Endothelial cell of umbilical vein (primary cell): ENCODE measurements around the gene PPA2. TPM values are rescaled to one million over a fixed set of nuclear protein-coding genes. Genes with fewer than 3 reads are reported as not detected.

Source experiments
- BruUV-seq: library from RNA; stranded (reverse); fragments of 400-500 nt; replicated peaks from 2 replicates; lab custom pipeline; 2021; lab: Mats Ljungman, UMichigan
- CTCF ChIA-PET: fragments of 300-600, 350-600 bp; sonication (Branson Sonifier 250); formaldehyde crosslinking; loops from one replicate; lab custom pipeline; 2021; ENCODE audit warnings: antibody characterized with exemption, inconsistent platforms; lab: Charles Lee
- POLR2A ChIA-PET: fragments of 300-600, 350-600 bp; sonication (Branson Sonifier 250); formaldehyde crosslinking; loops from one replicate; lab custom pipeline; 2021; ENCODE audit warnings: antibody characterized with exemption, inconsistent platforms; lab: Charles Lee
- DNase-seq: peaks from one replicate; pipeline ENCODE4 v3.0.0-alpha.2; 2011; ENCODE audit warnings: low read depth, low spot score
- FAIRE-seq: peaks from 2 replicates; lab custom pipeline; 2011; peaks lifted over from hg19 to GRCh38; lab: Jason Lieb, UNC
- H2AFZ ChIP-seq: 2 replicates; pipeline ENCODE4 v1.6.0; 2012; ENCODE audit warnings: low read depth, low read length, control low read depth, inconsistent platforms
- H3K27ac ChIP-seq: 2 replicates; pipeline ENCODE4 v1.5.1; 2011; ENCODE audit warnings: low read depth, mild to moderate bottlenecking, control low read depth, low read length, moderate library complexity; ENCODE audit not compliant: insufficient read depth
- H3K27me3 ChIP-seq, 2 experiments: 2 replicates each; pipeline versions ENCODE4 v1.6.0 to v1.6.1; 2011; ENCODE audit warnings: low read length in 2 of 2, mixed read lengths in 1 of 2; ENCODE audit not compliant: control insufficient read depth in 2 of 2, insufficient read depth in 2 of 2
- H3K36me3 ChIP-seq, 2 experiments: 2 replicates in 1 of 2; 3 replicates in 1 of 2; pipeline ENCODE4 v1.5.1; 2011; ENCODE audit warnings: low read length in 2 of 2, mild to moderate bottlenecking in 1 of 2, moderate library complexity in 1 of 2; ENCODE audit not compliant: control insufficient read depth in 2 of 2, insufficient read depth in 2 of 2; ENCODE audit errors: extremely low read depth in 1 of 2
- H3K4me1 ChIP-seq: 3 replicates; pipeline ENCODE4 v1.5.1; 2011; ENCODE audit warnings: mild to moderate bottlenecking, low read length; ENCODE audit not compliant: control insufficient read depth, insufficient read depth; ENCODE audit errors: extremely low read depth
- H3K4me2 ChIP-seq: 2 replicates; pipeline ENCODE4 v1.6.1; 2011; ENCODE audit warnings: low read length, control low read depth, mixed read lengths; ENCODE audit not compliant: insufficient read depth
- H3K4me3 ChIP-seq, 3 experiments: fragments of 200-600 bp in 1 of 3; sonication (generic), shearing (Covaris generic) in 1 of 3; replicated peaks in 1 of 3; 2 replicates each; pipeline ENCODE4 v1.5.1; 2011 to 2016; ENCODE audit warnings: control low read depth in 3 of 3, low read length in 3 of 3, mild to moderate bottlenecking in 2 of 3, inconsistent platforms in 1 of 3, low read depth in 1 of 3, moderate library complexity in 1 of 3; ENCODE audit not compliant: insufficient read depth in 1 of 3
- H3K79me2 ChIP-seq: 2 replicates; pipeline ENCODE4 v1.6.0; 2012; ENCODE audit warnings: low read length, inconsistent platforms; ENCODE audit not compliant: control insufficient read depth, insufficient read depth
- H3K9ac ChIP-seq: replicated peaks from 2 replicates; pipeline ENCODE3; 2011; ENCODE audit warnings: low read length, control low read depth; ENCODE audit not compliant: insufficient read depth; ENCODE audit errors: extremely low read depth
- H3K9me1 ChIP-seq: replicated peaks from 3 replicates; pipeline ENCODE4 v1.6.0; 2011; ENCODE audit warnings: mild to moderate bottlenecking, low read length; ENCODE audit not compliant: control insufficient read depth, insufficient read depth; ENCODE audit errors: extremely low read depth
- H3K9me3 ChIP-seq: replicated peaks from 2 replicates; pipeline ENCODE4 v1.5.1; 2012; ENCODE audit warnings: low read length, inconsistent platforms; ENCODE audit not compliant: control insufficient read depth, insufficient read depth
- H4K20me1 ChIP-seq: replicated peaks from 2 replicates; pipeline ENCODE3; 2011; ENCODE audit warnings: mild to moderate bottlenecking, low read length; ENCODE audit not compliant: control insufficient read depth, insufficient read depth; ENCODE audit errors: extremely low read depth
- CTCF ChIP-seq, 2 donors: IDR thresholded peaks; 1 replicate in 1 of 2; 2 replicates in 1 of 2; pipeline ENCODE4 v1.5.1; 2011; ENCODE audit warnings: low read length in 2 of 2, mild to moderate bottlenecking in 2 of 2, moderate library complexity in 2 of 2, control low read depth in 1 of 2, inconsistent platforms in 1 of 2, low read depth in 1 of 2; ENCODE audit not compliant: insufficient read depth in 1 of 2; ENCODE audit errors: extremely low read depth in 1 of 2
- EZH2 ChIP-seq: IDR thresholded peaks from 2 replicates; pipeline ENCODE4 v1.6.1; 2012; ENCODE audit warnings: borderline replicate concordance, low read depth, mild to moderate bottlenecking, moderate library complexity, low read length, inconsistent platforms; ENCODE audit not compliant: severe bottlenecking
- FOS ChIP-seq: IDR thresholded peaks from 2 replicates; pipeline ENCODE4 v1.6.1; 2011; ENCODE audit warnings: mild to moderate bottlenecking, low read length, moderate library complexity, borderline replicate concordance; ENCODE audit not compliant: insufficient read depth
- GATA2 ChIP-seq: IDR thresholded peaks from 2 replicates; pipeline ENCODE4 v1.7.0; 2011; ENCODE audit warnings: low read depth, mild to moderate bottlenecking, moderate library complexity, mixed read lengths, low read length; ENCODE audit not compliant: insufficient read length, insufficient read depth
- JUN ChIP-seq: IDR thresholded peaks from 2 replicates; pipeline ENCODE4 v1.6.1; 2011; ENCODE audit warnings: borderline replicate concordance, low read depth; ENCODE audit not compliant: insufficient read length, insufficient read depth
- MYC ChIP-seq: IDR thresholded peaks from one replicate; pipeline ENCODE4 v1.6.1; 2011; ENCODE audit warnings: mild to moderate bottlenecking, low read depth, low read length
- POLR2A ChIP-seq: IDR thresholded peaks from 2 replicates; pipeline ENCODE4 v1.6.1; 2012; ENCODE audit warnings: low read depth, mild to moderate bottlenecking, control low read depth, low read length
- POLR2AphosphoS5 ChIP-seq: IDR thresholded peaks from 2 replicates; pipeline ENCODE4 v1.6.1; 2012; ENCODE audit warnings: low read depth, mild to moderate bottlenecking, control low read depth, low read length, moderate library complexity; ENCODE audit not compliant: insufficient read depth
- dilution Hi-C: fragments of 300-500 bp; cut with MboI; formaldehyde crosslinking; loops from one replicate; pipeline ENCODE4 v1.15.0; 2019; ENCODE audit warnings: low sequenced_read_pairs; ENCODE audit not compliant: extremely low pct_ligation_motif_present
- intact Hi-C: fragments of 100-400 bp; cut with micrococcal nuclease; formaldehyde crosslinking; loops from one replicate; pipeline ENCODE4 v1.10.0; 2022
- polyA plus RNA-seq, 4 experiments: library from polyadenylated mRNA; depleted of rRNA in 3 of 4; stranded (reverse) in 3 of 4; unstranded in 1 of 4; fragments of >200 nt; gene quantifications; 2 replicates each; pipeline versions ENCODE4 v1.2.1 to v1.2.3, GENCODE V29; 2011 to 2012; ENCODE audit warnings: missing spikeins in 1 of 4
- total RNA-seq: library from RNA; stranded (reverse); gene quantifications from 2 replicates; pipeline ENCODE4 v1.2.3, GENCODE V29; 2021
- TF ChIP-seq, protein P1 (sequence below): IDR thresholded peaks from 2 replicates; pipeline ENCODE4 v1.6.1; 2011; ENCODE audit not compliant: insufficient read depth, insufficient read length

PPA2 gene
- total and polyA plus RNA-seq, 2 donors (not counting 3 experiments of a cell fraction or from before 2014, with no cell fraction given): 30.4 to 58.7 TPM

GRCh38 chr4:105455182-105455581 is 18.7 kb downstream of the PPA2 start:
- BruUV-seq: no TSS peak
- H3K9ac ChIP-seq: no peak overlapping the region
- POLR2A ChIA-PET: no interaction called here
- H3K36me3 ChIP-seq: no peaks in the 10 kb centered on the region
- H3K9me3 ChIP-seq: no peaks in the 10 kb centered on the region
- no peak overlapping the region for H3K27ac ChIP-seq
- no peaks in the 10 kb centered on the region for H3K9me1 ChIP-seq
- dilution Hi-C loops: no loop called here
- TF ChIP-seq MYC: no peak
- no peak for TF ChIP-seq POLR2AphosphoS5
- no peak for TF ChIP-seq POLR2A
- TF ChIP-seq GATA2: no peak
- no peak for TF ChIP-seq EZH2
- TF ChIP-seq JUN: no peak
- FAIRE-seq (no peak), DNase-seq (peak; percentile 33)
- CTCF ChIA-PET: interaction anchor here (1.7 kb wide), 1 partner anchor 19 kb away, joined by 4 read pairs; the partner anchor contains the start of gene PPA2
- peaks cover 2% of the 10 kb centered on the region for H4K20me1 ChIP-seq
- H3K79me2 ChIP-seq: no peaks in the 10 kb centered on the region
- no peak overlapping the region for H3K4me3 ChIP-seq
- H3K27me3 ChIP-seq: no peaks in the 10 kb centered on the region
- H3K4me1 ChIP-seq: no peaks in the 10 kb centered on the region
- no peak overlapping the region for H2AFZ ChIP-seq
- intact Hi-C loops: no loop called here
- H3K4me2 ChIP-seq: no peak overlapping the region

DNA sequence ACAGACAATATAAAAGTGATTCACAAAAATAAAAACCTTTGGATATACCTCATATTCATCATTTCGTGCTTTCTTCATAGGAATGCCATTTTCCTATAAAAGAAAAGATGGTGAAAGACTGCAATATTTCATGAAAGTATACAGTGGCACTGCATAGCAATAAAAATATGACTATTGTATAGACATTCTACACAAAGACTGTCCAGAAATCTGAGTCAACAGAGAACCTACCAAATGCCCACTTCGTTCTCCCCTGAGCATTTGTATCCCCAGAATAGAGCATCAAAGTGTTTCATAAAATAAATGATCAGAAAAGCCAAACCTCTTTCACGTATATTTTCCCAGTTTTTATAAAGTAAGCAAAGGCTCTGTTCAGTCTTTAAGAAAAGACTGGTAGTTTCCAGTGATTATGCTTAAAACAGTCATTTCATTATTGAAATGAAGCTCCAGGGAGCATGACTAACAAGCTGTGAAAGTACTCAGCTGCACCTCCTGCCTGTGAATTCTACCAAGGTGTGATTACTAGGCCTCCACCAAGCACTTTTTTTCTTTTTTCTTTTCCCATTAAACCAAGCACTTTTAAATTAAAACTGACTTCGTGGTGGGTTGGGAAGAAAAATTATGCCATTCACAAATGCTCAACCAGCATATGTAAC is 20.2 kb downstream of the PPA2 start:
- no peaks in the 10 kb centered on the region for H3K9me1 ChIP-seq
- ChIA-PET CTCF (no interaction called here), POLR2A (no interaction called here)
- dilution Hi-C loops: no loop called here
- BruUV-seq: no TSS peak
- no peaks in the 10 kb centered on the region for H3K27me3 ChIP-seq
- FAIRE-seq (no peak), DNase-seq (no peak)
- peaks cover under 1% of the 10 kb centered on the region for H3K4me1 ChIP-seq
- H3K36me3 ChIP-seq: no peaks in the 10 kb centered on the region
- intact Hi-C loops: no loop called here
- no peaks in the 10 kb centered on the region for H3K9me3 ChIP-seq
- H3K27ac ChIP-seq: no peak overlapping the region
- H2AFZ ChIP-seq: no peak overlapping the region
- H3K4me3 ChIP-seq: no peak overlapping the region
- H3K9ac ChIP-seq: no peak overlapping the region
- no peaks in the 10 kb centered on the region for H4K20me1 ChIP-seq
- TF ChIP-seq POLR2AphosphoS5: no peak
- TF ChIP-seq MYC: no peak
- no peak for TF ChIP-seq JUN
- TF ChIP-seq, protein P1, sequence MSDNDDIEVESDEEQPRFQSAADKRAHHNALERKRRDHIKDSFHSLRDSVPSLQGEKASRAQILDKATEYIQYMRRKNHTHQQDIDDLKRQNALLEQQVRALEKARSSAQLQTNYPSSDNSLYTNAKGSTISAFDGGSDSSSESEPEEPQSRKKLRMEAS: no peak
- TF ChIP-seq CTCF (IDR thresholded peaks at IDR 0.05; ENCODE audit: extremely low read depth in 1 of 2, insufficient read depth in 1 of 2, low read depth in 1 of 2, low read length in 2 of 2): no peak
- TF ChIP-seq GATA2: no peak
- TF ChIP-seq POLR2A: no peak
- TF ChIP-seq FOS: no peak
- TF ChIP-seq EZH2: no peak
- no peaks in the 10 kb centered on the region for H3K79me2 ChIP-seq
- no peak overlapping the region for H3K4me2 ChIP-seq
